Renal cortex interstitium (tissue), 11 donors: Measurements from ENCODE around the gene PHF21B. TPM values are rescaled to one million over a fixed set of nuclear protein-coding genes. Genes with fewer than 3 reads are reported as not detected.
"Not testable (repeated sequence)": the region's sequence is repeated elsewhere in the genome, so short reads cannot be mapped to it uniquely, and the experiment has no call there.

Experiments
- DNase-seq, 11 donors: peaks; one replicate each; pipeline ENCODE4 v3.0.0-alpha.2; 2013; ENCODE audit warnings: low read depth in 9 of 11, low spot score in 4 of 11; ENCODE audit errors: extremely low read depth in 1 of 11
- polyA plus RNA-seq, 3 donors: library from polyadenylated mRNA; unstranded; fragments of 120-200 nt; gene quantifications; one replicate each; pipeline ENCODE4 v1.2.1, GENCODE V29; 2013; ENCODE audit not compliant: insufficient read length in 3 of 3

The PHF21B gene
- polyA plus RNA-seq, 3 donors: 4.3 to 7.4 (median 4.5) TPM

DNA sequence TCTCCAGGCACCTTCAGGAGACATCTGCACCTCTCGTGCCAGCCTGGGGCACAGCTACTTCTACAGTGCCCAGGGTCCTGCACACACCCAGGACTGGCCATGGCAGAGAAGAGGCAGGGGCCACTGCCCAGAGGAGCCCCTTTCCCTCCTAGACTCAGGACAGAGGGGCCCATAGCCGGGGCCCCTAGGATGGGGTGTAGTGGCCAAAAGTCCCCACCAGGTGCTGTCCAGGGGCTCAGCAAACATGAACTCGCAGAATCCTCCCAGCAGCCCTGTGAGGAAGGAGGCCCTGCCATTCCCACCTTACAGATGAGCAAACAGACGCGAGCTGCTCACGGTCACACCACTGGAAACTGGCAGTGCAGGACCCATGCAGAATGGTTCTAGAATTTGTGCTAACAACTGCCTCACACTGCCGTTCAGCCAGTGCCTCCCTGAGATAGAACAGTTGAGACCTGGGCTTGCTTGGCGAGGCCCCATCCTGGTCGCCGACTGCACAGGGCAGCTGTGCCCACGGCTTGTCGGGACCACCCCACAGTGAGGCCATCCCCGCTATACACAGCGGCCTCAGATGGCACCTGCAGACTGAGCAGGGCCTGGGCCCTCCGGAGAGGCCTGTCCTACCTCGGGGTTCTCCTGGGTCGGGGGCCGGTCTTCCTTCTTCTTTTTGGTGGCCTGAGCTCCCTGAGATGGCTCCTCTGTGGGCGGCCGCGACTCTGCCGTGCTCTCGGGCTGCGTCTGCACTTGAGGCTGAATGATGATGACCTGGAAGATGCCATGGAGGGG lies 96.4 kb downstream of the PHF21B start:
- no peak for DNase-seq

DNA sequence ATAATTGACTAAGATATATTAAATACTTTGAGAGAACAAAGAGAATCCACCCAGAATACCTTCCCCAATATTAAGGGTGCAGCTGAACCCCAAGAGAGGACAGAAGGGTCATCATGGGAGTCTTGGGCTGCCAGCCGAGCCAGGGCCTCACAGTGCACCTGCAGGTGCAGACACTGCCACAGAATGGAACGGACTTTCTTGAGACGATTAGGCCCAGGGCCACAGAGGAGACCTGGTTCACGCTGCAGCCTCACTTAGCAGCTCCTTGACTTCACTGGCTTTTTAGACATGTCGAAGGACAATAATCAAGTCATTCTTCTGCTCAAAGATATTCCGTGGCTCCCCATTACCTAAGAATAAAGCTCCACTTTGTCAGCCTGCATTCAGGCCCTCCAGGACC lies 100.6 kb downstream of the PHF21B start:
- DNase-seq: no peak

DNA sequence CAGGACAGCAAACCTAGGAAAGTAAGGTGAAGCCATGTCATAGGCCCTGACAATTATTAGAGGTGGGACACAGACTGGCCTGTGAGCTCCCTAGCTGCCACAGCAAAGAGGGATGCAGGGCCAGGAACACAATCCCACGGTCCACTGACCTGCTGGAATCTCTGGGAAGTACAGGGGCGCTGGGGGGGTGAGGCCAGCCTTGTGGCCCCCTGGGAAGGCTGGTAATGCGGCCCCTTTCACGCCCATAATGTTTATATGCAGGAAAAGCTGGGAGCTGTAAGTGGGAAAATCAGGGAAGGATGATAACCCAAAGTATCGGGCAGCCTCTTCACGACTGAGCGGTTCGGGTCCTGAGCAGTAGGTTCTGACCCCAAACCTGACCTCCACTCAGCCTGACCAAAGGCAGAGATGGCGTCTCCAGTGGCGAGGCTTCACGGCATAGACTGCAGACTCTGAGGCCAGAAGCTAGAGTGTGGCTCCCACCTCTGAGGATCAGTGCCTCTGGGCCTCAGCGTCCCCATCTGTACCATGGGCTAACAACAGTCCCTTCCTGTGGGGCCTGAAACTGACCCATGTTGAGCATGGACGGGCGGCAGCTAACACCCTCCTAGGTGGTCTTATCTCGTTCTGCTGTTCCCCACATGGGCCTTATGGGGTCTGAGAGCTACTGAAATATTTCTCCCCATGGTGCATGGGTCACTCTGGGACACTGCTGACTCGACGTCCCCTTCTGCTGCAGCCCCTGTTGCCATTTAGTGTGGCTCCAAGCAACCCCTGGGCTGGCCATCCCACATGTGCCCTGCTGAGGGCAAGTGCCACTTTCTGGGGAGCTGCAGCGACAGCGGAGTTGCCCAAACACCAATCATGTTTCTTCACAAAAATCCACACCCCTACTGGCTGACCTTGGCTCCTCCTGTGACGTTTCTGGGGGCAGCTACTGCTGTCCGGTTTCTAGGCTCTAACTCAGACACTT lies 101.8 kb downstream of the PHF21B start:
- no peak for DNase-seq

DNA sequence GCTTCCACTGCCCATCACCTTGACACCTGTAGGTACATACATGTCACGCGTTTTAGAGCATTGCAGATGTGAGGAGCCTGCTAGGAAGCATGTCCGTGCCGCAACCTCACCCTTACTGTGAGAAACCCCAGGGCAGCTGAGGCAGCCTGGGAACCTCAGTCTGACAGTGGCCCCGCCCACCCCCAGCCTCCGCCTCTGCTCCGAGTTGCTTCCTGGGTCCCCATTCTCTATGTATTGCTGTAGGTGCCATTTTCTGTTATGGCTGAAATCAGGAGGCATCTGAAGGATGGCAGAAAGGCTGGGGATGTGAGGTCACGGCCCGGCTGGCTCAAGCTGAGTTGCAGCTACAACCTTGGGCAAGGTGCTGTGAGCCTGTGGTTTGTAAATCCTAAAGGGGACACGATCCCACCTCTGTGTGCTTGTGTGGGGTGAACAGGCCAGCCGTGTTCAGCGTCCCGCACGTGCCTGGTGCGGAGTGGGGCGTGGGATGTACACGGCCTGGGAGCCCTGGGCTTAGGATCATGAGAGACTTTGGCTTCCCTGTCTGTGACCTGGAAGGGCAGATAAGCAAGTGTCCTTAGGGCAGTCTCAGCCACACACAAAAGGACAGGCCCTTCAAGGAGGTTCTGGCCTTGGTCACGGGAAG lies 102.7 kb downstream of the PHF21B start:
- DNase-seq: no peak

- DNase-seq: no peak
Observed at GRCh38 chr22:44906248-44906936, 103.4 kb downstream of the PHF21B start.

DNA sequence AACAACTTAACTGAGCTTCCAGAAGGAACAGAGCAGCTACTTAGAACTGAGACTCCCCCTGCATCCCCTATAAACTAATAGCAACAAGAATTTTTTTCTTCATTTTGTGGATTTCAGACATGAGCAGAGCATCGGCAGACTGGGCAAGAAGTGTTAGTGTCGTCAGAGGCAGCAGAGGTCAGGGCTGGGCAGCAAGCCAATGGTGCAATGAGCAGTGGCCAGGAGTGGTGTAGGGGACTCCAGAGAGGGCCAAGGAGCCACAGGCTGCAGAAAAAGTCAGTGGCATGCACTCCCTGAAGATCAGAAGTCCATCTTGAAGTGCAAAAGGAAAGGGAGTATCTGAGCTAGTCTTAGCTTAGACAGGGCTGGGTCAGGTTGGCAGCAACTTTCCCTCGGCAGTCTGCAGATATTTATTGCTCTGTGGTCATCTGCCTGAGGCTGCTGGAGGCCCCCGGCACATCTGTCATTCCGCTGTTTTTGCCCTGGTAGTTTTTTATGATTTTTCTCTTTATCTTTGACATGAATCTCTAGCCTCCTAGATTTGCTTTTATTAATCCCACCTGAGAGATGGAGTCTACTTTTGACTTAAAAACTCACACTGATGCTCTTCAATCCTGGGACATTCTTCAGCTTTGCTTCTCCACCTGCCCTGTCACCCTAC lies 105.2 kb downstream of the PHF21B start:
- not testable (repeated sequence) for DNase-seq

- not testable (repeated sequence) for DNase-seq
Observed at GRCh38 chr22:44903164-44903563, 106.6 kb downstream of the PHF21B start.

DNA sequence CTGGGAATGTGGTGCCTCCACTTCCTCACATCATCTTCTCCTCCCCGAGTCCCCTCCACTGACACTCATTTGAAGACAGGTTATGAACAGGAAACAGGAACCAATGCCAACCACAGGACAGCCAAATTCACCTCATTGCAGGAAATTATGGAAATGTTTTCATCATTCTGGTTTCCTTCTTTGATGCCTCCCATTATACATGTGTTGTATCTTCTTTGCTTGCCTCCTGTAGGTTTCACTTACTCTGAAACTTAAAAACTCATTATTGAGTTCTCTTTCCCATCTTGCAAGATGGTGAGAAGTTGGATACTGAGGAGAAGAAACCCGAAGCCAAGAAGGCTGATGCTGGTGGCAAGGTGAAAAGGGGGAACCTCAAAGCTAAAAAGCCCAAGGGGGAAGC lies 108.5 kb downstream of the PHF21B start:
- DNase-seq: peak in 1 of 11 donors; percentile 7

GRCh38 chr22:44898236-44898635 lies 111.6 kb downstream of the PHF21B start:
- DNase-seq: no peak

GRCh38 chr22:44895296-44896055 lies 114.3 kb downstream of the PHF21B start:
- DNase-seq: no peak

DNA sequence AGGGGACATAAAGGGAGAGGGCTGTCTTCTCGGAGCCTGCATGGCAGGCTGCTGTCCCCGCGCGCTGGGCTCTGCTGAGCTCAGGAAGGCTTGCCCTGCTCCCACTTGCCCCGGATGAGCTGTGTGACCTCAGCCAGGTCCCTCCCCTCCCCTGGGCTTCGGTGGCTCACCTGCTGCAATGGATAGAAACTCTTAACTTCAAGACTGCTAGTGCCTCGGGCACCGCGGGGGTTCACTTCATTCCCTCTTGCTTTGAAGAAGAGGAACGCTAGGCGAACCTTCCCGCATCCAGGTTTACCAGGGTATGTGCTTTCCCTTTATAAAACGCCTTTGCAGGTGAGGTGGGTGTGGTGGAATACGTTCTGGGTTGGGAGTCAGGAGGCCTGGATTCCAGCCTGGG lies 115.0 kb downstream of the PHF21B start:
- DNase-seq: no peak

GRCh38 chr22:44894321-44894720 lies 115.5 kb downstream of the PHF21B start:
- DNase-seq: no peak

- no peak for DNase-seq
Observed at GRCh38 chr22:44893731-44894080, 116.1 kb downstream of the PHF21B start.

DNA sequence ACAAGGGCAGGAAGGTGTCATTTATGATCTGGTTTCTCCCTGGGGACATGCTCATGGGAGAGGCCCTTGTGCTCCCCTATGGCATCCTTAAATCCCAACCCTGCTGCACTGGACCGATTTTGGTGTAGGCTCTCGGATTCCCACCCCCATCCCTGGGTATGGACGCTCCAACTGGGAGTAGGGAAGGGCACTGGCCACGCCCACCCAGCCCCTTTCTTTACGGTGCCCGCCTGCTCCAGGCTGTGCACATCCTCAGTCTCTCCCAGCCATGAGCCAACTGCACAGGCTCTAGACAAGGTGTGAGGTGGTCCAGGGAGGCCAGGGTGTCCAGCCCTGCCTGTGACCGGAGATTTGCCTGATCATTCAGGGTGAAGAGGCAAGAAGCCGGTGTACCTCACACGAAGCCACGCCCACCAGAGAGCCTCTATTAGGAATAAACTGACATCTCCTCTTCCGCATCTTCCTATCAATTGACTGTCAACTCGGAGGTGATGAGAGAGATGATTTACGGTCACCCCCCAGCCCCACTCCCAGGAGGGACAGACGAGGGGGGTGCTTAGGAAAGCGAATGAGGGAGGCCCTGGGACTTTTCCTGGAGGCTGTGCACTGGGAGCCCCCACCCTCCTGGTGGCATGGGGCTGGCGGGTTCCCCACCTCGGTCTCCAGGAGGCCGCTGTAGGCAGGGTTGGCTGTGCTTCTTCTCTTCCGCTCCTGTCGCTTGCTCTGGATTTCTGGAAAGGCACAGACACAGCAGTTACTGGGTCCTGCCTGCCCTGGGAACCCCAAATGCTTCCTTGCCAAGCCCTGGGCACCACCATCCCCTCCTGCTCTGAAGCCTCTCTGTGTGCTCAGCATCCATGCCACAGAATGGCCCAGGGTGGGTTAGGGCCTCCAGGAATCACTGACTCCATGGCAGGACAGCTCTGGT lies 116.7 kb downstream of the PHF21B start:
- DNase-seq: no peak

DNA sequence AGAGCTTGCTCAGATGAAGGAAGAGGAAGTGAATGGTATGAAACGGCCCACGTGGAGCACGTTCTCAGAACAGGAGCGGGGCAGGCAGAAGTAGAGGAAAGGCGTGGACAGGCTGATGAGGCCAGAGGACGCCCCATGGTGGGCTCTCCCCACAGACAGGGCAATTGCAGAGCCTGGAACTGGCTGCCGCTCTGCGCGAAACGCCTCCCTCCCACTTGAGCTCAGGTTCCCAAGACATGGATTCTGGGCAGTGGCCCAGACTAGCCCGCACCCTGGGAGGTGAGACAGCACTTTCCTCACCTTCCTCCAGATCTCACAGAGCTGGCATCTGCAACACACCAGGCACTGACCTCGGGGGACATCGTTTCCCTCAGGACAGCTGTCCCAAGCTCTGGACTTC lies 117.6 kb downstream of the PHF21B start:
- DNase-seq: no peak

- DNase-seq: no peak
Observed at GRCh38 chr22:44891791-44892190, 118.0 kb downstream of the PHF21B start.

DNA sequence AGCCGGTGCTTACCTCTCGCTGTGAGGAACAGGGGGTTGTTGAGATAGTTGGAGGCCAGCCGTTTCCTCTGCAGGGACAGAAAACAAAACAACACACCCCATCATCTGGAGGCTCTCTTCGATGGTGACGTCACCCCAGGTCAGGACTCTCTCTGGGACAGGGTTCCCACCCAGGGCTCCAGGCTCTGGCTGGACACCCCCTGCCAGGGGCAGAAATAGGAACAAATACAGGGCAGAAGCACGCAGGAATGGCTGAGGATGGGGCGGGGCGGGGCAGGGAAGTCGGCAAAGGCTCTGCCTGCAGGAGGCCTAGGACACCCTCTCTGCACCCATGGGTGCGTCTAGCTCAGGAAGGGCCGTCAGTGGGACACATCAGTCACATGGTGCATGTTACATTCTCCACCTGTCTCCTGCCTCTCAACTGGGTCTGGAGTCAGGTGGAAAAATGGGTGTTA lies 118.5 kb downstream of the PHF21B start:
- DNase-seq: no peak
